Measurements from ENCODE around the gene FAM81A. TPM values are rescaled to one million over a fixed set of nuclear protein-coding genes. Genes with fewer than 3 reads are reported as not detected.
A peak's percentile ranks its signal among the peaks of the same experiment; 100 is the strongest.

The FAM81A gene
- total and polyA plus RNA-seq, 12 donors = 0.08 to 0.96 (median 0.28) TPM; not detected in 4

DNA sequence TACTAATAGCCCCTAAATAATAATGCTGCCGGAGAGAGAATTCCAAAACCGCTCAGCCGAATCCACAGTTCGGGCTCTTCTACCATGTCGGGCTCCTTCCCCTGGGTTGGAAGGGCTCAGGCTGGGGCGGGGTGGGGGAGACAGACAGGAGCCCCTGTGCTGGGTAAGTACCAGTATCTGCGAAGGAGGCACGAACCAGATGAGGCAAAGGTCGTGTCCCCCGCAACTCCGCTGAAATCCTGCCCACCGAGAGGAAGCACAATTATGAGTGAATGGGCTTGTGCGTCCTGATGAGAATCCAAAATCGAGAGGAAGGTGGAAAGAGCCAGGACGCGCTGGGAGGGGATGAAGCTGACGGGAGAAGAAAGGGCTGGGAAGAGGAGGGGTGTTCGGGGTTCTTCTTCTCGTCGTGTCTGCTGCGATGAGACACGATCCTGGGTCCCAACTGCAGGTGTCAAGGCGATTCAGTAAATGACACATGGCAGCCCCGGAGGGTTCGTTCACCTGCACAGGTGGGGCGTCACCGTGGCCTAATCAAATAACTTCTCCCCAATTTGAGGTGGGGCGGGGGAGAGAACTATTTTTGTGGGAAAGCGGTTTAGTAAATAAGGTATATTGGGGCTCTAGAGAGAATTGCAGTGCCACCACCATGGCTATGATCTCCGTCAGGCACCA, 707 bp upstream of the FAM81A start:
- no peak overlapping the region for H3K27ac ChIP-seq

DNA sequence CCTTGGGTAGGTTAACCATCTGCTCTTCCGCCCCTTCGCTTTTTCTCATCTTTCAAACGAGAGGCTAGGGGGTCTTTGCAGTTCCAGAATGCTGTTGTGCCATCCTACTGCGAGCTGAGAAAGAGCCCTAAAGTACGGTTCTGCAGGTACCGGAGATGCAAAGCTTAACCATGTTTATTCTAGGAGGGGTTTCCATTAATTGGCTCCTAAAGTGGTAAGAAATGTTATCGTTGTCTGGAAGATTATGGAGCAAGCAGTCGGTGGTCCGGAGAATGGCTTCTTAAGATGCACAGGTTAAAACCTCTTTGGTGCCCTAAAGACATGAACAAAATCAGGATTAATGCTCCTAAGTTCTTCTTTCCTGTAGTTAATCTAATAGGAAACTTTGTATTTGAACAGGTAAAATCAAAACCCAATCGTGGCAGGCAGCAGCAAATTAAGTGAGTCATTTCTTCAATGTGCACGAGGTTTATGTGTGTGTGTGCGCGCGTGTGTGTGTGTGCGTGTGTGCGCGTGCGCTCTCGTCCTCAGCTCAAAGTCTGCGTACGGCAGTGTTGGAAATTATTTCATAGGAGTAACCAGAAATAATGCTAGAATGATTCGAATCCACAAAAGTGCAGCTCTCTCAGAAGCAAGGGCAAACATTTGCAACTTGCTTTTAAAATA, 772 bp downstream of the FAM81A start:
- no peak for TF ChIP-seq POLR2A (IDR thresholded peaks at IDR 0.05)
- TF ChIP-seq, protein P1, sequence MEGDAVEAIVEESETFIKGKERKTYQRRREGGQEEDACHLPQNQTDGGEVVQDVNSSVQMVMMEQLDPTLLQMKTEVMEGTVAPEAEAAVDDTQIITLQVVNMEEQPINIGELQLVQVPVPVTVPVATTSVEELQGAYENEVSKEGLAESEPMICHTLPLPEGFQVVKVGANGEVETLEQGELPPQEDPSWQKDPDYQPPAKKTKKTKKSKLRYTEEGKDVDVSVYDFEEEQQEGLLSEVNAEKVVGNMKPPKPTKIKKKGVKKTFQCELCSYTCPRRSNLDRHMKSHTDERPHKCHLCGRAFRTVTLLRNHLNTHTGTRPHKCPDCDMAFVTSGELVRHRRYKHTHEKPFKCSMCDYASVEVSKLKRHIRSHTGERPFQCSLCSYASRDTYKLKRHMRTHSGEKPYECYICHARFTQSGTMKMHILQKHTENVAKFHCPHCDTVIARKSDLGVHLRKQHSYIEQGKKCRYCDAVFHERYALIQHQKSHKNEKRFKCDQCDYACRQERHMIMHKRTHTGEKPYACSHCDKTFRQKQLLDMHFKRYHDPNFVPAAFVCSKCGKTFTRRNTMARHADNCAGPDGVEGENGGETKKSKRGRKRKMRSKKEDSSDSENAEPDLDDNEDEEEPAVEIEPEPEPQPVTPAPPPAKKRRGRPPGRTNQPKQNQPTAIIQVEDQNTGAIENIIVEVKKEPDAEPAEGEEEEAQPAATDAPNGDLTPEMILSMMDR (IDR thresholded peaks at IDR 0.05) = no peak
- Histone ChIP-seq H3K4me1 (replicated peaks in 1 of 2) (peaks cover 0 to 12% of the 10 kb centered on the region in 2 donors), H3K36me3 (replicated peaks in 1 of 2) (no peaks in the 10 kb centered on the region), H3K9me3 (replicated peaks in 1 of 3) (no peaks in the 10 kb centered on the region), H3K27me3 (no peaks in the 10 kb centered on the region), H3K4me3 (peak overlapping the region in 2 of 4 donors; percentile 13 to 59), H3K27ac (no peak overlapping the region)
- intact Hi-C loops (cut with DNase I) = no loop called here
- DNase-seq = no peak
- 52 to 58% (median 55%) methylated on average over 22 of the region's 22 CpGs for WGBS, 4 donors

More for the DNA sequence above, 707 bp upstream of the FAM81A start:
- Histone ChIP-seq H3K27me3 (no peaks in the 10 kb centered on the region), H3K9me3 (replicated peaks in 1 of 3) (no peaks in the 10 kb centered on the region), H3K36me3 (replicated peaks in 1 of 2) (no peaks in the 10 kb centered on the region), H3K4me3 (peak overlapping the region in 1 of 4 donors; percentile 53), H3K4me1 (replicated peaks in 1 of 2) (peaks cover 0 to 12% of the 10 kb centered on the region in 2 donors)
- DNase-seq = peak in 1 of 7 donors; percentile 17
- no peak for TF ChIP-seq POLR2A (IDR thresholded peaks at IDR 0.05)
- TF ChIP-seq, protein P1 (IDR thresholded peaks at IDR 0.05) = no peak
- WGBS, 4 donors = 4 to 9% (median 5%) methylated on average over 28 to 30 of the region's 30 CpGs
- intact Hi-C loops (cut with DNase I) = no loop called here

DNA sequence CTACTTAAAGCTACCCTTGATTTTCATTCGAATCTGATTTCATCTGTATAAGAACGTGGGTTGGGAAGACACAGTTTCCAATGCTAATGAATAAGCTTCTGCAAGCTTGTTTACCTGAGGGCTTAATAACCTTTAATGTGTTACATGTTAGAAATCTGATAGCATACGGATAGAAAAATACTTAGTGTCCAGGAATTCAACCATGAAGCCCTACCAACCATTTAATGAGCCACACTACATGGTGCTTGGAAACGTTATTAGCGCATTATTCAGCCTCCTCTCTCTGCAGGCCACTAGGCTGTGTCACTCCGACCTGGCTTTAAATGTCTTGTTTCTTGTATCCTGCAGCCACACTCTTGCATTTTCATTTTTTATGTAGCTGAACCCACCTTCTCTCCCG, 1.6 kb downstream of the FAM81A start:
- Histone ChIP-seq H3K4me3 (no peak overlapping the region), H3K27me3 (no peaks in the 10 kb centered on the region), H3K9me3 (replicated peaks in 1 of 3) (no peaks in the 10 kb centered on the region), H3K36me3 (replicated peaks in 1 of 2) (no peaks in the 10 kb centered on the region), H3K27ac (no peak overlapping the region), H3K4me1 (replicated peaks in 1 of 2) (peaks cover 0 to 12% of the 10 kb centered on the region in 2 donors)
- intact Hi-C loops (cut with DNase I) = no loop called here
- no peak for DNase-seq
- 77 to 89% (median 83%) methylated on average over 6 to 7 of the region's 7 CpGs for WGBS, 4 donors
- TF ChIP-seq, protein P1 (IDR thresholded peaks at IDR 0.05) = no peak
- no peak for TF ChIP-seq POLR2A (IDR thresholded peaks at IDR 0.05)

DNA sequence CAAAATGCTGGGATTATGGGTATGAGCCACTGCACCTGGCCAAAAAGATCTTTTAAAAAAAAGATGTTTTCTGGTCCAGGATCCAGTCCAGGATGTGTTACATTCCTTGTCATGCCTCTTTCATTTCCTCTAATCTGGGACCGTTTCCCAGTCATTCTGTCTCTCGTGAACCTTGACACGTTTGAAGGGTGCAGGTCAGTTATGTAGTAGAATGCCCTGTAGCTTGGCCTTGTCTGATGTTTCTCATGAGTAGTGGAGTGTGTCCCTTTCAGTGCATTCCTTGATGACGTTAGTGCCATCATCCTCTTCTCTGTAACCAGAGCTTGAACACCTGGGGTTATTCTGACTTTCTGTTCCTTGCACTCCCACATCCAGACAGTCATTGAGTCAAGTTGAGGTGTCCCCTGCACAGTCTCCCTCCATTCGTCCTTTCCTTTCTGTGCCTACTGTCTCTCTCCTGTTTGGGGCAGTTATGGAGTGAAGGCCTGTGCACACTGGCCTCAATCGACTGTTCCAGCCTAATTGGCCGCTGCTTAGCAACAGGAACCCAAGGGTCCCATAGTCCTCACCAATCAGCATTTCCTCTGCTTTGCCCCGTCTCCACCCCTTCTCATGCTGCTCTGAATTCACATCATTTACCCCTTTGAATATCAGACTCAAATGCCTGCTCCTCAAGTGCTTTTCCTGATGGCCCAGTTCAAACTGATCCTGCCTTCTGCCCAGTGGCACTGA, 5.5 kb downstream of the FAM81A start:
- DNase-seq = no peak
- Histone ChIP-seq H3K4me3 (no peak overlapping the region), H3K27ac (no peak overlapping the region), H3K4me1 (replicated peaks in 1 of 2) (peaks cover 0 to 2% of the 10 kb centered on the region in 2 donors), H3K9me3 (replicated peaks in 1 of 3) (no peaks in the 10 kb centered on the region), H3K36me3 (replicated peaks in 1 of 2) (no peaks in the 10 kb centered on the region), H3K27me3 (no peaks in the 10 kb centered on the region)
- WGBS, 4 donors = 68 to 75% (median 73%) methylated on average over 8 of the region's 8 CpGs
- intact Hi-C loops (cut with DNase I) = no loop called here
- TF ChIP-seq, protein P1 (IDR thresholded peaks at IDR 0.05) = no peak
- TF ChIP-seq POLR2A (IDR thresholded peaks at IDR 0.05) = no peak
